GM12892 (cell line): ENCODE results near the gene ST7.

Source experiments
- POLR2A ChIP-seq: IDR thresholded peaks from 2 replicates; pipeline ENCODE4 v1.6.1; 2011; ENCODE audit warnings: low read depth, low read length, control low read depth
- POLR2AphosphoS5 ChIP-seq: IDR thresholded peaks from 2 replicates; pipeline ENCODE4 v1.6.1; 2011; ENCODE audit warnings: low read depth, low read length, control low read depth
- TAF1 ChIP-seq: IDR thresholded peaks from 2 replicates; pipeline ENCODE4 v1.6.1; 2011; ENCODE audit warnings: low read depth, mild to moderate bottlenecking, control low read depth, low read length, borderline replicate concordance

DNA sequence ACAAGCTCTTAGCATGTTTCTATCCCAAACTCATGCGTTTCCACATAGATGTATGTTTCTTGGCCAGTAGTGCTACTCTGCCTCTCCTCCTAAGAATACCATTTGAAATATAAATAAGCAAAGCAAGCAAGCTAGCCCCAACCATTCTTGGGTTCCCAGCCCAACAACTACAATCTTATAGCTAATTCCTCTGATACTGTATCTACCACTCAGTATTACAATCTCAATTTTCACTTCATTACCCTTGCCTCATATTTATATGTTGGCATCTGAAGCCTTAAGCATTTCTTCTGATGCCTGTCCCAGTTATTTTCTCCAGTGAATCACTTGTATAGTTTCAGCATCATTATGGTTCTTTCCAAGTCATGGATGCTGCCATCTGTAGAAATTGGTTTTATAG, 181.1 kb downstream of the ST7 start:
- no peak for TF ChIP-seq TAF1
- TF ChIP-seq POLR2A = no peak
- TF ChIP-seq POLR2AphosphoS5 = no peak
